ENCODE results near the gene ZBTB11.

GRCh38 chr3:101675709-101676215 is 1.2 kb downstream of the ZBTB11 start:
- TF ChIP-seq CTCF (conservative IDR thresholded peaks at IDR 0.05; ENCODE audit: low read depth, low read length) (no peak), EZH2 (IDR thresholded peaks at IDR 0.05; ENCODE audit: borderline replicate concordance, low read depth, low read length, poor library complexity, severe bottlenecking) (no peak)

All from A673 (cell line).